ENCODE results near the gene AP4B1. TPM values are rescaled to one million over a fixed set of nuclear protein-coding genes. Genes with fewer than 3 reads are reported as not detected.

The AP4B1 gene
- total RNA-seq, 1 donor from 2014 or later = 26.7 TPM

DNA sequence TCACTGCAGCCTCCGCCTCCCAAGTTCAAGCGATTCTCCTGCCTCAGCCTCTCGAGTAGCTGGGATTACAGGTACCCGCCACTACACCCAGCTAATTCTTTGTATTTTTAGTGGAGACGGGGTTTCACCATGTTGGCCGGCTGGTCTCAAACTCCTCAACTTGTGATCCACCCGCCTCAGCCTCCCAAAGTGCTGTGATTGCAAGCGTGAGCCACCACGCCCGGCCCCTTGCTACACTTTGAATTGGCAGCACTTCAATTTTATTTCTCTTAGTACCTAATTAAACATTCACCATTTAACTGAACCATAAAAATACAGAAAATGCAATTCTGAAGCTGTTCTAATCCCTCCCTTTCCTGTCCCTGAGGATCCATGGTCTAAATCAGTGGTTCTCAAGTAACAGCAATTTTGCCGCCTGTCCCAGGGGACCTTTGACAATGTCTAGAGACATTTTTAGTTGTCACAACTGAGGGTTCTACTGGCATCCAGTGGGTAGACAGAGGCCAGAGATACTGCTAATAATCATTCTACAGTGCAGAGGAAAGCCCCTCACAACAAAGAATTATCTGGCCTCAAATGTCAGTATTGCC lies 12.9 kb downstream of the AP4B1 start:
- no peak for DNase-seq

GRCh38 chr1:113890816-113891215 lies 13.8 kb downstream of the AP4B1 start:
- DNase-seq = no peak

DNA sequence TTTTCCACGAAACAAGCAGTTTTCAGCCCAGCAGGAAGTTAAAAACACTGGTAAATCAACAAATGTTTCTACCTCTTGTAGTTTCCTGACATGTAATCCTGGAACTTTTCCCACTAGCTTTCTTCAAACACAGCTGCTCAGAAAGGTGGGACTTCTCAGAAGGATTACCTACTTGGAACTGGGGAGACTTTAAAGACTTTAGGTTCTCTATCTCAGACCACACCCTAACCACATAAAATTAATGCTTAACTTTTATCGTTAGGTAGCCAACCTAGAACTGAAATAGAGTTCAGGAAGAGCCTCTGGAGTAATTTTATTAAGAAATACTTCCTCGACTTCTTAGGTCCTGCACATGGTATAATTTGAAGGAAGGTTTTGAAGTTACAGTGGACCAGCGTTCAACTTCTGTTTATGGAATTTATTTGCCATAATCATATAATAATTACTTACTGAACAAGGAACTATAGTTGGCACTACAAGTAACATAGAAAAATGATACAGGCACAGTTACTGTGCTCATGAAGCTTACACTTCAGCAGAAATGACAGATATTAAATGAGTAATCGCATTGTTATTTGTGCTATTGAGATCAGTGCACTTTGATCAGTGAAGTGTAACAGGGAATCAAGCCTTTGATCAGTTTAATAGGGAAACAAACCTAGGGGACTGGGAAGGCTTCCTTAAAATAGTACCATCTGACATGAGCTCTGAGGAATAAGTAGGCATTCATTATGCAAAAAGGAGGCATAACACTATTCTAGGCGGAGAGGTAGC lies 17.0 kb downstream of the AP4B1 start, which contains the start of gene BCL2L15:
Gene BCL2L15 (minus strand): TSS at position 180 of the 774 bp plus-strand sequence. CDS start 206 bp downstream, outside the sequence.
- no peak for DNase-seq

- no peak for DNase-seq
These were observed 17.9 kb downstream of the AP4B1 start for GRCh38 chr1:113886417-113887401.

DNA sequence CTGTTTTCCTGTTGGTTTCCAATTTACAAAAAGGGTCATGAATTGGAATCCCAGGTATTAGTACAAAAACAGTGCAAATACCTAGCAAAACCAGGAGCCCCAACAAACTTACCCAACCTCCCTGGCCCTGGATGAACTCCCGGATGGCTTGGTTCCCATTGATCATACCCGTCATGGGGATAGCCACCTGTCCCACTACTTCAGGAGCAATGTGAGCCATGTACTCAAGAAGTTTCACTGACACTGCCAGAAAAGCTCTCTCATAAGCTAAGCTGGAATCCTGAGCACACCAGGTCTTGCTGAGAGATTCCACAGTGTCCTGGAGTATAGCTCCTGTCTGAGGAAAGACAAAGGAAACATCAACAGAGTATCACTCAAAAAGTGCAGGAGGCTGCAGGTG lies 22.9 kb downstream of the AP4B1 start:
- DNase-seq = no peak

DNA sequence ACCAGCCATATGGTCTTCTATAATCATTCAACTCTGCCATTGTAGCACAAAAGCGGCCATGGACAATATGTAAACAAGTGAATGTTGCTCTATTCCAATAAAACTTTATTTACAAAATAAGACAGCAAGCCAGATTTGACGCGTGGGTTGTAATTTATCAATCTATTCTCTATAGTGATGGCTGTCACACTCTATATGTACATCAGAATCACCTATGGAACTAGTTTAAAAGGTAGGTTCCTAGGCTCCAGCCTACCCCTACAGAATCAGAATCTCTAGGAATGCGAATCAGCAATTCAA lies 24.9 kb downstream of the AP4B1 start:
- no peak for DNase-seq

DNA sequence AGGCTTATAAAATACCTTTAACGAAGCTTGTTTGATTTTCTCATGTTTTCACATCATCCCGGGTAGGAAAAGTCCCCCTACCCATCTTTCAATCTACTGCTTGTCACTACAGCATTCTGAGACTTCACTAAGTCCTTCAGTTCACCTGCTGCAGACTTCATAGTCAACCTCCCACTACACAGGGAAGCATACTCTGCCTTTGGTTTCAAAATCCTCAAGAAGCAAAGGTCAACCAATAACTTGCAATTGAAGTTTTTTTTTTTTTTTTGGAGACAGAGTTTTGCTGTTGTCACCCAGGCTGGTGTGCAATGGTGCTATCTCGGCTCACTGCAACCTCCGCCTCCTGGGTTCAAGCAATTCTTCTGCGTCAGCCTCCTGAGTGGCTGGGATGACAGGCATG lies 28.4 kb downstream of the AP4B1 start:
- no peak for DNase-seq

DNA sequence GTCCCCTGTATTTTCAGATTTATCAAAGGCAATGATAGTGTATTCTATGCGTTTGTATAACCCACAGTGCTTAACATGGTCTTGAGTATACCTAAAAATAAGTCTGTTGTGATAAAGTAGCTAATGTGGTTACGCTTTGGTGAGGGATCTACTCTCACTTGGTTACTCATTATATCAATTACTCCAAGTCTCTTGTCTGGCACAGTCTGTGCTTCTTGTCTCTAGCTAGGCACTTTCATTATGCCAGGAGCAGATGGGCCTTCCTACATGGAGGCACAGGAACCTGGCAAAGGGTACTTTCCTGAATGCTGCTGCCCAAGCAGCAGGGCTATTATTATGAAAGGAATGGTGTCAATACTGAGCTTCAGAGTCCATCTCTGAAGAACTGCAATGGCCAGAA lies 28.9 kb downstream of the AP4B1 start:
- DNase-seq = no peak

GRCh38 chr1:113874012-113874879 lies 30.4 kb downstream of the AP4B1 start:
- DNase-seq = peak; percentile 51

DNA sequence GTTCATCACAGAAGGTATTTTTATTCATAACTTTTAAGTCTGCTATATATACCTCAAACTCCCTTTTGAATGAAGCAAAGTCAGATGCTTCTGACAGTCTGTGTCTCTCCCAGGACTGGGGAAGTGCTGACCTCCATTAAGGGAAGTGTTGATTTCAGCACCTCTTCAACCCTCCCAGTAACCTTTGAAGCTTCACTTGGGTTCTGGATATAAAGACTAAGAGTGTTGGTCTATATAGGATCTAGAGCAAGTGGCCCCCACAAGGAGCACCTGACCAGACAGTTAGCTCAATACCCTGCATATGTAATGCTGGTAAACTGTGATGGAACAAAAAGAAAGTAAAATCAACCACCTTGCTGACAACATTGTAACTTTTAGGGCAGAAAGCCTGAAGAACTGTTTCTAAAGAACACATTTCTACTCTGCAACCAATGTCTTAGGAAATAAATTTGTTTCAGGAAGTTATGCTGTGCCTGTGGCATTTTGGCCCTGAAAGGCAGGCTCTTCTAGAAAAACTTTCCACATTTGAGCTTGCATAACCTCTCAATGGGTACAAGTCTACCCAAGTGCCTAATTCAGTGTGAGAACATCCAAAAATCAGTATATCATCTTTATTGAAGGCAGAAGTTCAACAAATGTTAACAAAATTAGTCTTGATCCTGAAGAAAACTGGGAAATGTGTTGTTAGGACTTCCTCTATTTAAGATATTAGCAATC lies 32.2 kb downstream of the AP4B1 start:
- DNase-seq = no peak

GRCh38 chr1:113871597-113872113 lies 32.9 kb downstream of the AP4B1 start, which contains the start of gene PTPN22:
PTPN22 (minus strand) TSS chr1:113871712.
- DNase-seq = peak; percentile 10

DNA sequence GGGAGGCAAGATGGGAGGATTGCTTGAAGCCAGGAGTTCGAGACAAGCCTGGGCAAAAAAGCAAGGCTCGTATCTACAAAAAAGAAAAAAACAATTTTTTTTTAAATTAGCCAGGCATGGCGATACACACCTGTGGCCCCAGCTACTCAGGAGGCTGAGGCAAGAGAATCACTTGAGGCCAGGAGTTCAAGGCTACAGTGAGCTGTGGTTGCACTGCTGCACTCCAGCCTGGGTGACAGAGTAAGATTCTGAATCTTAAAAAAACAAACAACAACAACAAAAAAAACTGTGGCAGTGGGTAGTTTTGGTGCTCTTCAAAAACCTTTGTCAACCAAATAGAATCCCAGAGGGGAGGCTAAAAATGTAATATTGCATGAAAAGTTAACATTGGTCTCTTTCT lies 33.8 kb downstream of the AP4B1 start:
- DNase-seq = no peak

GRCh38 chr1:113868387-113869083 lies 36.1 kb downstream of the AP4B1 start:
- peak; percentile 59 for DNase-seq

- no peak for DNase-seq
These were observed 43.0 kb downstream of the AP4B1 start for GRCh38 chr1:113861641-113862040.

- peak; percentile 78 for DNase-seq
These were observed 43.7 kb downstream of the AP4B1 start for GRCh38 chr1:113860891-113861290.

DNA sequence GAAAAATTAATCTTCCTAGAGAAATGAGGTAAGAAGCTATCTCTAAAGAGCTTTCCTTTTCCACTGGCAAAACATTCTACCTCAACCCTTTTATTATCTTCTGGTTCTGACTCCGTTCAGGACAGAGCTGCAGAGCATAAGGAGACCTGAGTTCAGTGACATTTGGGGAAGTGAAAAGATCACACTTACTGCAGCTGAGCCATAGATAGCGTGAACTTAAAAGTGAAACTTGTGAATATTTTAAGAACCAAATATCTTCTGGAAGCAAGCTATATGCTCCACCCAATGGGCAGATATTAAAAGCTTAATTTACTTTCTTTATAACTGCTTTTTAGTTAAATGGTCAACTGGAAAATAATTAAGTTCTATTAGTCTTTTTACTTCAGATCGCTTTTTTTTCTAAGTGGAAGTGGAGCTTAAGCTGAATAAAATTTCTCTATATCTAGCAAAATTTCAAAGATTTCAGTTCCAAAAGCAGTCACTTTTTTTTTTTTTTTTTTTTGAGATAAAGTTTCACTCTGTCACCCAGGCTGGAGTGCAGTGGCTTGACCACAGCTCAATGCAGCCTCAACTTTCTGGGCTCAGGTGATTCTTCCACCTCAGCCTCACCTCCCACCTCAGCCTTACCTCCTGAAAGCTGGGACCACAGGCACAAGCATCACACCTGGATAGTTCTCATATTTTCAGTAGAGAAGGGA lies 45.0 kb downstream of the AP4B1 start:
- DNase-seq = no peak

GRCh38 chr1:113858982-113859381 lies 45.6 kb downstream of the AP4B1 start:
- no peak for DNase-seq

- no peak for DNase-seq
These were observed 46.2 kb downstream of the AP4B1 start for GRCh38 chr1:113858418-113858817.

DNA sequence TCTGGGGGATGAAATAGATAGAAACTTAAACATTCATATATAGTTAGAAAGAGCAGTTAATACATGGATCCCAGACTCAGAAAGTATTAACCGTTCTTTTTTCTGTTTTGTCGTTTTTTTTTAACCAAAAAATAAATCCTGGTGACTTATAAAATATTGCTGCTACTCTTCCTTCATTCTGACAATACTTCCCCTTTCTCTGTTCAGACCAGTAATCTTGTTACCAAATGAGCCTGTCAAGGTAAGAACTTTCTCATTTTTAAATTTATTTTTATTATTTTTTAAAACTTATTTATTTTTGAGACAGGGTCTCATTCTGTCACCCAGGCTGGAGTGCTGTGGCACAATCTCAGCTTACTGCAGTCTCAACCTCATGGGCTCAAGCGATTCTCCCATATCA lies 46.8 kb downstream of the AP4B1 start:
- no peak for DNase-seq

DNA sequence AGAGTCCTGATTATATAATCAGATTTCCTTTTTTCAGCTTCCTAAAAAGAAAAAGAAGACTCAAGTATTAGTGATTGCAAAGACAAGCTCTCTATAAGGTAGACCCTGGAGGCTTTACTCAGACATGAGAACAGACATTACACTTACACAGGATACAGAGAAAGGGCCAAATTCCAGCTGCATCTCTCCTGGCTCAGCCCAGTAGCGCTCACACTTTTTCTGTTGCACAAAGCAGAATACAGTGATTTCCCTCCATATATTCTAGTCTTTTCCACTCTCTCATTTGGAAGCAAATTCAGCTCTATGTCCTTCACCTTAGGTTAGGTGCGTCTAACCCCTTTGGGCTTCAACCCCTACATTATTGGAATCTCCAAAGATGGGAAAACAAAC lies 48.2 kb downstream of the AP4B1 start:
- DNase-seq = no peak
